Adrenal gland (tissue), 5 donors: Measurements from ENCODE around the gene GSTT2B.
"Not testable (repeated sequence)": the region's sequence is repeated elsewhere in the genome, so short reads cannot be mapped to it uniquely, and the experiment has no call there.

Source experiments
- POLR2A ChIP-seq, 2 donors: fragments of 450-650 bp; IDR thresholded peaks; one replicate each; pipeline ENCODE4 v1.6.1; 2017; ENCODE audit warnings: antibody characterized with exemption in 2 of 2, mild to moderate bottlenecking in 2 of 2, moderate library complexity in 1 of 2
- TF ChIP-seq, protein P1 (sequence below), 6 experiments: fragments of 450-650 bp in 4 of 6; fragments of 200-600 bp in 2 of 6; sonication (generic) in 1 of 6; IDR thresholded peaks; 1 replicate in 5 of 6; 2 replicates in 1 of 6; pipeline versions ENCODE4 v1.5.1 to v1.8.0; 2016 to 2021; ENCODE audit warnings: antibody characterized with exemption in 6 of 6, mild to moderate bottlenecking in 2 of 6, moderate library complexity in 1 of 6
- donor health status: DM: no; HTN: no; CAD: no.

DNA sequence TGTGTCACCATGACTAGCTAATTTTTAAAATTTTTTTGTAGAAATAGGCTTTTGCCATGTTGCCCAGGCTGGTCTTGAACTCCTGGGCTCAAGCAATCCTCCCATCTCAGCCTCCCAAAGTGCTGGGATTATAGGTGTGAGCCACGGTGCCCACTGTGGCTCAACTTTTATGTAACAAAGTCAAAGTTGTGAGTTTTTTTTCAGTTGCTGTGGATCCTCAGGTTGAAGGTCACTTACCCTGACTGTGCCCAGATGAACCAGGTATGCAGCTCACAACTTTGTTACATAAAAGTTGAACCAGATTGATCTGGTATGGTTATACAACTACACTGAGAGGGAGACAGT is 40.8 kb downstream of the GSTT2B start:
- TF ChIP-seq, protein P1, sequence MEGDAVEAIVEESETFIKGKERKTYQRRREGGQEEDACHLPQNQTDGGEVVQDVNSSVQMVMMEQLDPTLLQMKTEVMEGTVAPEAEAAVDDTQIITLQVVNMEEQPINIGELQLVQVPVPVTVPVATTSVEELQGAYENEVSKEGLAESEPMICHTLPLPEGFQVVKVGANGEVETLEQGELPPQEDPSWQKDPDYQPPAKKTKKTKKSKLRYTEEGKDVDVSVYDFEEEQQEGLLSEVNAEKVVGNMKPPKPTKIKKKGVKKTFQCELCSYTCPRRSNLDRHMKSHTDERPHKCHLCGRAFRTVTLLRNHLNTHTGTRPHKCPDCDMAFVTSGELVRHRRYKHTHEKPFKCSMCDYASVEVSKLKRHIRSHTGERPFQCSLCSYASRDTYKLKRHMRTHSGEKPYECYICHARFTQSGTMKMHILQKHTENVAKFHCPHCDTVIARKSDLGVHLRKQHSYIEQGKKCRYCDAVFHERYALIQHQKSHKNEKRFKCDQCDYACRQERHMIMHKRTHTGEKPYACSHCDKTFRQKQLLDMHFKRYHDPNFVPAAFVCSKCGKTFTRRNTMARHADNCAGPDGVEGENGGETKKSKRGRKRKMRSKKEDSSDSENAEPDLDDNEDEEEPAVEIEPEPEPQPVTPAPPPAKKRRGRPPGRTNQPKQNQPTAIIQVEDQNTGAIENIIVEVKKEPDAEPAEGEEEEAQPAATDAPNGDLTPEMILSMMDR (IDR thresholded peaks at IDR 0.05), result not testable (repeated sequence)
- TF ChIP-seq POLR2A (IDR thresholded peaks at IDR 0.05), result not testable (repeated sequence)
